Astrocyte of the cerebellum (primary cell): ENCODE data around the gene MINK1.

Experiments used
- DNase-seq: peaks from one replicate; pipeline ENCODE4 v3.0.0-alpha.2; 2011; ENCODE audit warnings: low read depth
- H3K4me3 ChIP-seq: 2 replicates; pipeline ENCODE4 v1.5.1; 2011; ENCODE audit warnings: mild to moderate bottlenecking, low read depth, low read length, moderate library complexity
- CTCF ChIP-seq: IDR thresholded peaks from 2 replicates; pipeline ENCODE4 v1.5.1; 2012; ENCODE audit warnings: low read length, low read depth, moderate library complexity, mild to moderate bottlenecking; ENCODE audit errors: missing control alignments
- in situ Hi-C: cut with HindIII; loops from 2 replicates; pipeline ENCODE4 v1.10.0; 2017; ENCODE audit warnings: low sequenced_read_pairs

Gene MINK1

DNA sequence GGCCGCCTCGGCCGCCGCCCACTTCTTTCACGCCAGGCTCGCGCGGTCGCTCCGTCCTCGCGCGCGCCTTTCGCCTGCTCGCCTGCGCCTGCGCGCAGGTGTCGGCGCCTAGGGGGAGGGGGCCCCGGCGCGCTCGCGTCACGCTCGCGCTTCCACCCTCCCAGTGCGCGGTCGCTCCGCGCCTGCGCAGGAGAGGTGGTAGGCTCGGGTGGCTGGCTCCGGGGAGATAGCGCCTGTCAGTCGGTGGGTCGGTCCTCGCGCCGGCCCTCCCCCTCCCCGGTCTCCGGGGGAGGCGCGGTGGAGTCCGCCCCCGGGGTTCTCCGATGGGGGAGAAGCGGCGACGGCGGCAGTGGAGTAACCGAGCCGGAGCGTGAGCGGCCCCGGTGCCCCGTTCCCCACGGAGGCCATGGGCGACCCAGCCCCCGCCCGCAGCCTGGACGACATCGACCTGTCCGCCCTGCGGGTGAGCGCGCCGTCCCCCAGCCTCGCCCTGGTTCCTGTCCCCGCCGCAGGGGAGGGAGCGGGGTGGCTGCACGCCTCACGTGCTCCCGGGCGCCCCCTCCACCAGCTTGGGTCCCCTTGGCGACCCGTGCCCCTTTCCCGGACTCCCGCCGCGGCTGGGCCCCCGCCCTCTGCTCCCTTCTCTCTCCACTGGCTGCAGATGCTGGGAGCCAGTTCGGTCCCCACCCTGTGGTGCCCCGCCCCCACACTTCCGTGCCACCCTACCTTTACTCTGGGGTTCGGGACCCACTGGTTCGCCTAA is at the start of gene MINK1:
MINK1 (plus strand) TSS at position 163 of the 763 bp plus-strand sequence; CDS start at position 407, 244 bp downstream.
- peak; percentile 82 for DNase-seq
- TF ChIP-seq CTCF = no peak
- peak within 1 kb of the TSS; percentile 85 for H3K4me3 ChIP-seq
- in situ Hi-C loops = no loop called here

DNA sequence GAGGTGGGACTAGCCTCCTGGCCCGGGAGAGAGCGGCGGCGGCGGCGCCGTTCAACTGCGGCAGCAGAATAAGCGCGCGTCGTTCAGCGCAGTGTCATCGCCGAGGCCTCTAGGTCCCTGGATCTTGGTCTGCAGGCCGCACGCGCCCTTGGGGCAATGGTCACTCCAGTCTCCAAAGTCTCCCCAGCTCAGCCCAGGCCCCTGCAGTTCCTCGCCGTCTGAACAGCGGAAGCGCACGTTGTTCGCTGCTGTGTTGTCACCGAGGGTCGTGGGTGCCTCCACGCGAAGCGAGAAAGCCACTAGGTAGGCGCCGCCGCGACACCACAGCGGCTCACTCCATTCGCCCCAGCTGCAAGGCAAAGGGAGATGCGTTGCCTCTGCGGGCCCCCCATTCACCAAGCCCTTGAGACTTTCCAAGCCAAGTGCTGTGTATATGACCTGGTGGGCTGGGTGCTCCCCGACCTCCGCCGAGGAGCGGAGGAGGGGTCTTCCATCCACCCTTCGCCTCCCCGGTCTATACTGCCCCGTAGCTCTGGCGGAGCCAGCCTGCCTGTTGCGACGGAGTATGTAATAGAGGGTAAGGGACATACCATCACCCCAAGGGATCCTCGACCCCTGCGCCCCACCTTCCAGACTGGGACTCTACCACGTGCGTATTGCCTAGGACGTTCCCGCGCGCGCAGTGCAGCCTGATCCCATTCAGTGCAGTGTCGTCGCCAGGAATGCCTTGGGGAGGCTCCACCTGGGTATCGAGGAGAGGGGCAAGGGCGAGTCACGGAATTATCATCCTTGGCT is 47.6 kb upstream of the MINK1 start:
- DNase-seq = no peak
- H3K4me3 ChIP-seq = no peak overlapping the region
- TF ChIP-seq CTCF = no peak
- in situ Hi-C loops = loop anchor here (5.0 kb wide), 2 partner anchors 52 to 58 kb away; no protein-coding TSS in a partner anchor

DNA sequence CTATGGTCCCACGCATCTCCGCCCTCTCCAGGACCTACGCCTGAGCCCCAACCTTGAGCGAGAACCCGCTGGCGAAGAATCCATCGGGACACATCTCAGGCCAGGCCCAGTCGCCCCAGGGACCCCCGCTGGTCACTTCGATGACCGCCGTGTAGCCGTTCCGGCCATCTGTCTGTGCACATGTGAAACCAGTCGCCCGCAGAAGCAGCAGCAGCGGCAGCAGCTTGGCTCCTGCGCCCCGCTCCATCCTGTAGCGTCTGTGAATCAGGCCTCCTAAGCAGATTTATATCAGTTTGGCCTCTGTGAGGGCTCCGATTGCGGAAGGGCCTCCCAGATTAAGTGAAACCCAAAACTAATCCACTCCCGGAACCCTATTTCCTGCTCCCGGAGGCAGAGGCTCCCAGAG is 47.0 kb upstream of the MINK1 start, which contains the start of gene VMO1:
VMO1 (minus strand) TSS at position 259 of the 406 bp plus-strand sequence; CDS start at position 247, 12 bp downstream.
- in situ Hi-C loops = loop anchor here (5.0 kb wide), 2 partner anchors 51 to 59 kb away; no protein-coding TSS in a partner anchor
- H3K4me3 ChIP-seq = no peak within 1 kb of the TSS
- DNase-seq = no peak
- TF ChIP-seq CTCF = no peak

GRCh38 chr17:4786516-4786915 is 46.6 kb upstream of the MINK1 start:
- in situ Hi-C loops = loop anchor here (5.0 kb wide), 2 partner anchors 51 to 59 kb away; no protein-coding TSS in a partner anchor
- no peak for DNase-seq

GRCh38 chr17:4788159-4788806 is 44.9 kb upstream of the MINK1 start:
- no peak for DNase-seq
- H3K4me3 ChIP-seq = peak overlapping the region; percentile 58
- in situ Hi-C loops = loop anchor here (5.0 kb wide), 2 partner anchors 49 to 61 kb away; no protein-coding TSS in a partner anchor
- no peak for TF ChIP-seq CTCF

More at GRCh38 chr17:4786516-4786915, 46.6 kb upstream of the MINK1 start:
- no peak for TF ChIP-seq CTCF
- no peak overlapping the region for H3K4me3 ChIP-seq
